Upper lobe of left lung (tissue), 6 donors: ENCODE data around the gene MTMR4. TPM values are rescaled to one million over a fixed set of nuclear protein-coding genes. Genes with fewer than 3 reads are reported as not detected.

Experiments
- ATAC-seq, 2 donors: fragments of 200-7000 bp; cut with Tn5 transposase; one replicate each; pipeline ENCODE4 v1.9.1; 2022; ENCODE audit warnings: mild to moderate bottlenecking in 2 of 2, moderate library complexity in 2 of 2; ENCODE audit not compliant: low FRiP score in 2 of 2
- DNase-seq, 2 donors: peaks; one replicate each; pipeline ENCODE4 v3.0.0-alpha.2; 2019 to 2020
- H3K27ac ChIP-seq, 4 donors: fragments of 200-600 bp; sonication (generic); one replicate each; pipeline ENCODE4 v1.5.1; 2016 to 2019
- H3K27me3 ChIP-seq, 4 donors: fragments of 200-600 bp; sonication (generic); one replicate each; pipeline ENCODE4 v1.5.1; 2017 to 2019
- H3K36me3 ChIP-seq, 4 donors: fragments of 200-600 bp; sonication (generic); one replicate each; pipeline ENCODE4 v1.5.1; 2016 to 2019
- H3K4me1 ChIP-seq, 4 donors: fragments of 200-600 bp; sonication (generic); one replicate each; pipeline ENCODE4 v1.5.1; 2018 to 2019
- H3K4me3 ChIP-seq, 4 donors: fragments of 200-600 bp; sonication (generic); one replicate each; pipeline ENCODE4 v1.5.1; 2017 to 2019; ENCODE audit warnings: mild to moderate bottlenecking in 2 of 4, moderate library complexity in 1 of 4
- H3K9me3 ChIP-seq, 4 donors: fragments of 200-600 bp; sonication (generic); one replicate each; pipeline ENCODE4 v1.5.1; 2018 to 2019
- EP300 ChIP-seq, 4 donors: sonication (generic); formaldehyde crosslinking; IDR thresholded peaks; one replicate each; pipeline ENCODE4 v1.5.1; 2017; ENCODE audit warnings: antibody characterized with exemption in 4 of 4, control low read depth in 2 of 4
- POLR2A ChIP-seq, 4 donors: fragments of 450-650 bp; IDR thresholded peaks; one replicate each; pipeline ENCODE4 v1.5.1; 2016 to 2017; ENCODE audit warnings: antibody characterized with exemption in 4 of 4, mild to moderate bottlenecking in 2 of 4
- POLR2AphosphoS5 ChIP-seq, 2 donors: sonication (generic); formaldehyde crosslinking; IDR thresholded peaks; one replicate each; pipeline ENCODE4 v1.5.1; 2017; ENCODE audit warnings: antibody characterized with exemption in 2 of 2
- WGBS, 2 donors: methylation state at CpG; one replicate each; pipeline ENCODE4 v1.1.5; 2017 to 2018; 5-methylcytosine and 5-hydroxymethylcytosine counted together
- total RNA-seq, 6 donors: library from RNA; depleted of rRNA in 4 of 6; stranded (reverse); fragments of >200 nt in 4 of 6; gene quantifications; one replicate each; pipeline versions ENCODE4 v1.1.0 to v1.2.1, GENCODE V29; 2016 to 2021
- TF ChIP-seq, protein P1 (sequence below), 6 experiments: fragments of 450-650 bp in 4 of 6; fragments of 200-600 bp in 2 of 6; sonication (generic) in 2 of 6; IDR thresholded peaks; one replicate each; pipeline ENCODE4 v1.5.1; 2016 to 2019; ENCODE audit warnings: antibody characterized with exemption in 6 of 6
- donor health status: DM: no; HTN: no; CAD: no; lungs with moderate emphysema.
- donor health status: DM: no; HTN: yes; CAD: no; lungs with severe emphysema.

Gene MTMR4
- total RNA-seq, 6 donors from 2014 or later, result 19.6 to 56.6 (median 34.9) TPM

DNA sequence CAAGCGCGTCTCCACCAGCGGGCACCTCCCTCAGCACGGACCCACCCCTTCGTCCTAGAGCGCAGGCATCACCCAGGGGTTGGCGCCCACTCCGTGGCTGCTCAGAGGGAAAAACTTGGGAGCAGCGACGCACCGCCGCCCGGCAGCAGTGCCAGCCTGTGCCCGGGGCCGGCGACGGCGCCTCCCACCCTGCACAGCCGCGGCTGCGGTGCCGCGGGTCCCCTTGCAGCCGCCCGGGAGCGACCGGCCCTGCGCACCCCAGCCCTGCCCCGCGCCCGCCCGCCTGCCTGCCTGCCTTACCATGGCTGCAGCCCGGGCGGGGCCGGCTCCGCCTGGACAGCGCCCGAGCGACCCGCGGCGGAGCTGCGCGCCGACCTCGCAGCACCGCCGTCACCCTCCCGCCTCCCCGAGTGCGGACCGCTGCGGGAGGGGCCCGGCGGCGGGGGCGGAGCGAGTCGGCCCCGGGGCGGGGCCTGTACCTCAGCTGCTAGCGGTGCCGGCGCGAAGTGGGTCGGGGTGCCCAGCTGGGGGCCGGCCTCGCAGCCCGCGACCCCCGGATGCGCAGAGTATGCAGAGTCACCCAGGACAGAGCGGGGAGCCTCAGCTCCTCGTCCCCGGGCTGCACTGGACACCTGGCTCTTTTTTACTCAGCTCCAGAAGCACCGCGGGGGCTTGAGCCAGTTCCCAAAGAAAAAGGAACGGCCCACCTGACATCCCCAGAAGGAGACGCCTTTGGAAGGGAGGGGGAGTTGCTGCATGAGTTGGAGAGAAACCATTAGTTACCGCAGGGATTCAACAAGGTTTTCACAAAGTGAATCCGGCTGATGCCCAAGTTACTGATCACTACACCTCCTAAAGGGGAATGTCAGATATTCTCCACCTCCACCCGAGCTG, 17.5 kb upstream of the MTMR4 start:
- Histone ChIP-seq H3K9me3 (no peaks in the 10 kb centered on the region), H3K4me1 (peaks cover 20 to 39% (median 33%) of the 10 kb centered on the region in 4 donors), H3K36me3 (no peaks in the 10 kb centered on the region), H3K27ac (peak overlapping the region; percentile 48 to 82 (median 76)), H3K27me3 (no peaks in the 10 kb centered on the region), H3K4me3 (peak overlapping the region; percentile 57 to 69 (median 66))
- ATAC-seq, result peak; percentile 52 to 88
- TF ChIP-seq POLR2A (IDR thresholded peaks at IDR 0.05) (peak in 1 of 4 donors; percentile 38), EP300 (IDR thresholded peaks at IDR 0.05) (no peak), POLR2AphosphoS5 (IDR thresholded peaks at IDR 0.05) (peak in 1 of 2 donors; percentile 20)
- TF ChIP-seq, protein P1, sequence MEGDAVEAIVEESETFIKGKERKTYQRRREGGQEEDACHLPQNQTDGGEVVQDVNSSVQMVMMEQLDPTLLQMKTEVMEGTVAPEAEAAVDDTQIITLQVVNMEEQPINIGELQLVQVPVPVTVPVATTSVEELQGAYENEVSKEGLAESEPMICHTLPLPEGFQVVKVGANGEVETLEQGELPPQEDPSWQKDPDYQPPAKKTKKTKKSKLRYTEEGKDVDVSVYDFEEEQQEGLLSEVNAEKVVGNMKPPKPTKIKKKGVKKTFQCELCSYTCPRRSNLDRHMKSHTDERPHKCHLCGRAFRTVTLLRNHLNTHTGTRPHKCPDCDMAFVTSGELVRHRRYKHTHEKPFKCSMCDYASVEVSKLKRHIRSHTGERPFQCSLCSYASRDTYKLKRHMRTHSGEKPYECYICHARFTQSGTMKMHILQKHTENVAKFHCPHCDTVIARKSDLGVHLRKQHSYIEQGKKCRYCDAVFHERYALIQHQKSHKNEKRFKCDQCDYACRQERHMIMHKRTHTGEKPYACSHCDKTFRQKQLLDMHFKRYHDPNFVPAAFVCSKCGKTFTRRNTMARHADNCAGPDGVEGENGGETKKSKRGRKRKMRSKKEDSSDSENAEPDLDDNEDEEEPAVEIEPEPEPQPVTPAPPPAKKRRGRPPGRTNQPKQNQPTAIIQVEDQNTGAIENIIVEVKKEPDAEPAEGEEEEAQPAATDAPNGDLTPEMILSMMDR (IDR thresholded peaks at IDR 0.05), result peak in 1 of 6 experiments; percentile 16
- 7 to 8% methylated on average over 15 to 25 of the region's 82 CpGs for WGBS, 2 donors
- peak; percentile 71 to 95 for DNase-seq

DNA sequence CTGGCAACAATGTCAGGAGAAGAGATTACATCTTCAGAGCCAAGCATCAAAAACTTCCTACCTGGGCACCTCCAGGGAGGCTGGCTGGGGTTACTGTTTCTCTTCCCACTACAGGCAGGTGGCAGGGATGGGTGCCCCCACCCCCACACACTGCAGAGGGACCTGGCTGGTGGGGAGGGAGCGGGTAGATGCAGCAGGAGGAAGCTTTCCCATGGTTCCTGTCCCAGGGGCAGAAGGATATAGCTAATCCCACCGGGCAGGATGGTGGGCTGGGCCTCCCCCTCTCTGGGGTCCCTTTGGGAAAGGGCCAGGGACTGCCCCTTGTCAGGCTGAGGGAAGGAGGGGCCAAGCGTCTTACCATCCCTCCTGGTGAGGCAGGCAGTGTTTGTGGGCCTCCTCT, 16.7 kb upstream of the MTMR4 start:
- Histone ChIP-seq H3K27ac (peak overlapping the region; percentile 48 to 82 (median 76)), H3K27me3 (no peaks in the 10 kb centered on the region), H3K4me1 (peaks cover 25 to 47% (median 37%) of the 10 kb centered on the region in 4 donors), H3K36me3 (no peaks in the 10 kb centered on the region), H3K9me3 (no peaks in the 10 kb centered on the region), H3K4me3 (peak overlapping the region; percentile 57 to 69 (median 66))
- ATAC-seq (no peak), DNase-seq (no peak)
- no peak for TF ChIP-seq POLR2A (IDR thresholded peaks at IDR 0.05)
- 67 to 80% methylated on average over 1 to 3 of the region's 3 CpGs for WGBS, 2 donors

DNA sequence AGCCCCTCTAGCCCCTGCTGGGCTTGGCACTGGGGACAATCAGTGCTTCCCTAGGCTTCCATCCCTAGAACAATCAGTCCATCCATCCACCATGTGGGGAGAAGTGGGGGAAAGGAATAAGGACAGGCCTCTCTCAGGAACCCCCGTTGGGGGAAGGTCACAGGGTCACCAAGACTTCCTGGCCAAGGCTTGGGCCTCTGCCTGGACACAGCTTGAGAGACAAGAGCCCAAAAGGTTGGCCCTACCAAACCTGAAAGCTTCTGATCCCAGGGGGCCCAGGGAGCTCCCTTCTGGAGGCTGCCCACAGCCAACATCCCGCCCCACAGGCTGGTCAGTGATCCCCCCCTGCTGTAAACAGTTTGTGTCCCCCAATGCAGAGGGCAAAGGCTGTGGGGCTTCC, 16.2 kb upstream of the MTMR4 start:
- Histone ChIP-seq H3K27me3 (no peaks in the 10 kb centered on the region), H3K36me3 (no peaks in the 10 kb centered on the region), H3K4me3 (peak overlapping the region in 2 of 4 donors; percentile 65 to 69), H3K27ac (peak overlapping the region; percentile 48 to 82 (median 76)), H3K9me3 (no peaks in the 10 kb centered on the region), H3K4me1 (peaks cover 26 to 52% (median 40%) of the 10 kb centered on the region in 4 donors)
- TF ChIP-seq POLR2A (IDR thresholded peaks at IDR 0.05), result no peak
- no peak for TF ChIP-seq POLR2AphosphoS5 (IDR thresholded peaks at IDR 0.05)
- TF ChIP-seq EP300 (IDR thresholded peaks at IDR 0.05), result no peak
- TF ChIP-seq, protein P1 (IDR thresholded peaks at IDR 0.05), result no peak
- ATAC-seq (no peak), DNase-seq (no peak)
- 25 to 100% methylated on average over 1 of the region's 2 CpGs for WGBS, 2 donors

DNA sequence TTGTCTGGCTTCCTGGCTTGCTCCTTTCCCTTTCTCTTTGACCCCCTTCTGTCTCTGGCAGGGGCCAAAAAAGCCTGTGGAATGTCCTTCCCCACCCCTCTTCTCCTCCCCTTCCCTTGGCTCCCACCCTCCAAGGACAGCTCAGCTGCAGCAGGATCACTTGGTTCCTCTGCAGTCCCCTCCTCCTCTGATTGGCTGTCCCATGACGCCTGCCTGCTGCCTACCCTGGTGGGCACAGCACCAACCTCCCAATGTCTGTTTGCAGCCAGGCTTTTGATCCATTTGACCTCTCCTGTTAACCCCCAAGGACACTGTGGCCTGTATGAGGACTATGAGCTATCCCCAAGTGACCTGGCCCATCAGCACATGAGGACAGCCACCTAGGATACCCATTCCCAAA, 14.8 kb upstream of the MTMR4 start:
- peak overlapping the region; percentile 56 to 80 (median 74) for H3K27ac ChIP-seq
- WGBS, 2 donors, result 53 to 64% methylated on average over 1 of the region's 1 CpG

DNA sequence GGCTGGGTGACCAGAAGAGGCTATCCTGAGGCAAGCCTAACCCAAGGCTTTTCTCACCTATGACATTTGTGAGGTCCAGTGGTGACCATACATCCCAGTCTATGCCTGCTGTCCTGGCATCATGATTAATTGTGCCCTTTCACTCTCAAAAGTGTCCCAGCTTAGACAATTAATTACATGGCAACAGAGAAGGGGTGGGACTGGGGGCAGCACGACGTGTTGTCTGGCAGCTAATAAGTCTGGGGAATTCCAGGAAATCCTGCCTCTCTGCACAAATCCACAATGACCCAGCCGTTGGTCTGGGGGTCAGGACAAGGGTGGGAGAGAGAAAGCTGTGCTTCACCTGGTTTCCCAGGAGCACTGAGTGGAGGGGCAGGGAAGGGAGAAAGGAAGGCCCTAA, 14.0 kb upstream of the MTMR4 start:
- Histone ChIP-seq H3K9me3 (no peaks in the 10 kb centered on the region), H3K27me3 (no peaks in the 10 kb centered on the region), H3K27ac (peak overlapping the region; percentile 56 to 80 (median 74)), H3K36me3 (no peaks in the 10 kb centered on the region), H3K4me3 (peak overlapping the region in 3 of 4 donors; percentile 23 to 35 (median 33)), H3K4me1 (peaks cover 35 to 62% (median 48%) of the 10 kb centered on the region in 4 donors)
- DNase-seq (no peak), ATAC-seq (no peak)
- WGBS, 2 donors, result 24 to 29% methylated on average over 3 of the region's 3 CpGs
- TF ChIP-seq, protein P1 (IDR thresholded peaks at IDR 0.05), result no peak
- TF ChIP-seq EP300 (IDR thresholded peaks at IDR 0.05) (no peak), POLR2A (IDR thresholded peaks at IDR 0.05) (no peak), POLR2AphosphoS5 (IDR thresholded peaks at IDR 0.05) (no peak)

More for the DNA sequence above, 14.8 kb upstream of the MTMR4 start:
- Histone ChIP-seq H3K27me3 (no peaks in the 10 kb centered on the region), H3K4me1 (peaks cover 35 to 62% (median 48%) of the 10 kb centered on the region in 4 donors), H3K9me3 (no peaks in the 10 kb centered on the region), H3K36me3 (no peaks in the 10 kb centered on the region), H3K4me3 (peak overlapping the region in 2 of 4 donors; percentile 23 to 35)
- ATAC-seq (no peak), DNase-seq (no peak)
- TF ChIP-seq POLR2AphosphoS5 (IDR thresholded peaks at IDR 0.05), result no peak
- no peak for TF ChIP-seq POLR2A (IDR thresholded peaks at IDR 0.05)
- TF ChIP-seq, protein P1 (IDR thresholded peaks at IDR 0.05), result no peak
- TF ChIP-seq EP300 (IDR thresholded peaks at IDR 0.05), result no peak
